Loucy (cell line): ENCODE results near the gene NSD1.

Source experiments
- EZH2phosphoT487 ChIP-seq: fragments of 200-600 bp; IDR thresholded peaks from 2 replicates; pipeline ENCODE4 v1.6.1; 2018; ENCODE audit warnings: antibody characterized with exemption, mild to moderate bottlenecking, moderate library complexity, borderline replicate concordance
- TF ChIP-seq, protein P1 (sequence below): fragments of 200-600 bp; sonication (generic); conservative IDR thresholded peaks from 2 replicates; pipeline ENCODE4 v1.5.1; 2014; ENCODE audit warnings: mild to moderate bottlenecking, antibody characterized with exemption, low read length

DNA sequence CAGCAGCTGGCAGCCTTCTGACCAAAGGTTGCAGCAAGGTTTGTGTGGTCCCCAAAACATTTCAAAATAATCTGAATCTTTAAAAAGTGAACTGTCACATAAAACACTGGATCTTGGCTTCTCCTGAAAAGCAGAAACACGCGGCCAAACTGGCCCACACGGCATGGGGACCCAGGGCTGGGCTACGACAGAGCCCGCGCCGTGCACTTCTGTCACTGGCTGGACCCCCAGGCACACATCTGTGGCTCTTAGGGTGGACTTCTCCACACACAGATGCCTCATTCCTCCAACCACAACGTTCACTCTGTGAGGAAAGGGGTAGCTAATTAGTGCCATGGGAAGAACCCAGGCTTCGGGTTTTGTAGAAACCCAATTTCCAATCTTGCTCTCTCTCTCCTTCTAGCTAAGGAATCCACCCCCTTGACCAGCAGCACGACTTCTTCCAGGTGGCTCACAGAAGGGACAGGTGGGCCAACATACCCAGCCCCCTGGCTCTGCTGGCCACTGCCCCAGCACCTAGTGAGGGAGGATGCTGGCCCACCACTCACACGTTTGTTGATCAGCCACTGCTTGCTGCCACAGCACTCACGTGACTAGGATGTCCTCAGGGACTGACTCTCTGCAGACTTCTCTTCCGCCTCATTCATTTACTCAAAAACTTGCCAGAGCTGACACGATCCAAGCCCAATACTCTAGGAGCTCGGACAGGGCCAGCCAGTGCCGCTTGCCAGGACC, 200.0 kb downstream of the NSD1 start:
- TF ChIP-seq, protein P1, sequence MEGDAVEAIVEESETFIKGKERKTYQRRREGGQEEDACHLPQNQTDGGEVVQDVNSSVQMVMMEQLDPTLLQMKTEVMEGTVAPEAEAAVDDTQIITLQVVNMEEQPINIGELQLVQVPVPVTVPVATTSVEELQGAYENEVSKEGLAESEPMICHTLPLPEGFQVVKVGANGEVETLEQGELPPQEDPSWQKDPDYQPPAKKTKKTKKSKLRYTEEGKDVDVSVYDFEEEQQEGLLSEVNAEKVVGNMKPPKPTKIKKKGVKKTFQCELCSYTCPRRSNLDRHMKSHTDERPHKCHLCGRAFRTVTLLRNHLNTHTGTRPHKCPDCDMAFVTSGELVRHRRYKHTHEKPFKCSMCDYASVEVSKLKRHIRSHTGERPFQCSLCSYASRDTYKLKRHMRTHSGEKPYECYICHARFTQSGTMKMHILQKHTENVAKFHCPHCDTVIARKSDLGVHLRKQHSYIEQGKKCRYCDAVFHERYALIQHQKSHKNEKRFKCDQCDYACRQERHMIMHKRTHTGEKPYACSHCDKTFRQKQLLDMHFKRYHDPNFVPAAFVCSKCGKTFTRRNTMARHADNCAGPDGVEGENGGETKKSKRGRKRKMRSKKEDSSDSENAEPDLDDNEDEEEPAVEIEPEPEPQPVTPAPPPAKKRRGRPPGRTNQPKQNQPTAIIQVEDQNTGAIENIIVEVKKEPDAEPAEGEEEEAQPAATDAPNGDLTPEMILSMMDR, result no peak
- TF ChIP-seq EZH2phosphoT487, result no peak
